GM19452 (cell line): ENCODE results near the gene SIN3A.
"Not testable (repeated sequence)": the region's sequence is repeated elsewhere in the genome, so short reads cannot be mapped to it uniquely, and the experiment has no call there.

Source experiments
- ATAC-seq: cut with Tn5 transposase; IDR thresholded peaks from one replicate; pipeline ENCODE4 v1.9.1; 2021; ENCODE audit not compliant: unreplicated experiment

SIN3A gene

DNA sequence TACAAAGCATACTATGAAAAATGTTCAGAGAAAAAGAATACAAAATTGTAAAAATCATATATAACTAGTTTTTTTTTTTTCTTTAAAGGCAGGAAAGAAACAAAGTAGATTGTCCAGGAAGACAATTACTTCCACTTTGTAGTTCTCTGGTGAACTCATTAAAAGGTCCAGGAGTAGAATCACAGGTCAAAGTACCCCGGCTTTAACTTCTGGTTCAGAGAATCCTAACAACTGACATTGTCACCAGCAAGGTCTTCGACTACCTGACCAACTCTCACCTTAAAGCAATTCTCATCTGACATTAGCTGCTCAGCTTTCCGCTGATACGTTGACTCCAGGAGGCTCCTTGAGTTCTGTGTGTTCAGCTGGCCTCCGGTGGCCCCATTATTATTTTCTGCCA, 67.5 kb downstream of the SIN3A start:
- ATAC-seq: not testable (repeated sequence)

DNA sequence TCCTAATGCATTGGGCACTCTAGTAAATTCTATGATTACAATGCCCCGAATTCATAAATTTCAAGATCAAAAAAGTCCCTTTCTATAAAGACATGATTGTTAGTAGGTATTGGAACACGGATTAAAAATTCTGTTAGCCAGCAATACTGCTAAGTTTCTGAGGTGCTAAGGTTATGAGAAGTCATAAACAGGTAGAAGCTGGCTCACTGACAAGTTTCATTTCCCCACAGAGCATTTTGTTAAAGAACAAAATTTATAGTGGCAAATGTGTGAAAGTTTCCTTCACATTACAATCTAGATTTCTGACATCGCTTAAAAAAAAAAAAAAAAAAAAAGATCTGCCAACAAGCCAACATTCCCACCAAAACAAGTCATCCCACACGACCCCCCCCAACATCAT, 70.7 kb downstream of the SIN3A start:
- no peak for ATAC-seq

DNA sequence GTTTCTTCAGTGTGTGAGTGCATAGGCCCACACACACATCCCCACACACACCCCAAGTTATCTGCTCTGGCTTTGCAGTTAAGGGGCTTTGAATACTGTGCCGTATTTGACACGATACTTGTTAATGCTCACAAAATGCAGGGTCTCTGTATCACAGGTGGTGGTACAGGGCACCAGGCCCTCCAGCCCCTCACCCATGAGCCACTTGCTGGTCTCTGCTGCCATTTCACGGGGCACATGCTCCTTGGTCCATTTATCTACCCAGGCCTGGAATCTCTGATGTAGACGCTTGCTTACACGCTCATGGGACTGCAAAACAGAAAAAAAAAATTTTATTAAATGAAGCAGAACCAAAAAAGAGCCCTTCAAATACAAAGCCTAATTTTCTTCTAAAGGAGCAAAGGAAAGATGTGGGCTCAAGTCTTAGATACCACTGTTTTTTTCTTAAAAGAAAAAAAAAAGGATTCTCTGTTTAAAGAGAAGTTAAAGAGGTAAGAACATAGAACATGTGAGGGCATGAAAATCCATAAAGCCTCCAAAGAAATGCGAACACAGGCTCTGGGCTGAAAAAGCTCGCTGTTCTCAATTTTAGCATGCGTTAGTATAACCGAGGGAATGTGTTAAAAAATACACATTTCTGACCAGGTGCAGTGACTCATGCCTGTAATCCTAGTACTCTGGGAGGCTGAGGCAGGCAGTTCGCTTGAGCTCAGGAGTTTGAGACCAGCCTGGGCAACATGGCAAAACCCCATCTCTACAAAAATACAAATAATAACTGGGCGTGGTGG, 79.4 kb downstream of the SIN3A start:
- ATAC-seq: no peak

DNA sequence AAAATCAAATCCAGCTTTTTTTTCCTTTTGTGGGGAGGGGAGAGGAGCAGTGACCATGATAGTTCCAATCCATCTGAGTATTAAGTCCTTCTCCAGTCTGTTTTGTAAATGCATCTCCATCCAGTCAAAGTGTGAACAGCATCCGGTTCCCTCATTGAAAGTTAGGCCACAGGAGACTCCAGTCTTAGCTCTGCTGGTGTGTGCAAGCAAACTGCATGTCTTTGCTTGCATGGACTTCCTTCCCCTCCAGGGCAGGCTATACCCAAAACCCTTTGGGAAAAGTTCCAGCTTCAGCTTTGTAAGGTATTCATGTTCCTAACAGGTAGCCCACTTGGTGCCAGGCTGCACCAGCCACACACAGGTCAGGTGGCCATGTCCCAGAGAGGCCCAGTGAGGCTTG, 80.0 kb downstream of the SIN3A start:
- no peak for ATAC-seq

DNA sequence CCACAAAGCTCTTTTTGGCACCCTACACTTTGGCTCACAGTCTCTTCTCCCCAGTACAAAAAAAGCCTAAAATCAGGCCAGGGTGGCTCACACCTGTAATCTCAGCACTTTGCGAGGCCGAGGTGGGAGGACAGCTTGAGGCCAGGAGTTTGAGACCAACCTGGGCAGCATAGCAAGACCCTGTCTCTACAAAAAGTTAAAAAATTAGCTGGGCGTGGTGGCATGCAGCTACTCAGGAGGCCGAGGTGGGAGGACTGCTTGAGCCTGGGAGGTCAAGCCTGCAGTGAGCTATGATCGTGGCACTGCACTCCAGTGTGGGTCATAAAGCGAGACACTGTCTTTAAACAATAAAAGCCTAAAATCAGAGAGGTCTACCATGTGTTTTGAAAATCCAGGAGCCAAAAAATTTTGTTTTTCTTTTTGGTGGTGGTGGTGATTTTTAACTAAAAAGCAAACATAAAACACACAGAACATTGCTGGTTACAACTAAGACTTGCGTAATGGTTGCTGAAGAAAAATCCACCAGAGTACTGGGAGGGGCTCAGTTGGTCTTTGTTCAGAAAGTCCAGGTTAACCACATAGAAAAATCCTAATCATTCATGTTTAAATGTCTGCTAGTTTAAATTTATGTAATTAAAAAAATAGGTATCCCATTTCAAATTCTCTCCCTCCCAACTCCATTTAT, 81.5 kb downstream of the SIN3A start:
- ATAC-seq: no peak

DNA sequence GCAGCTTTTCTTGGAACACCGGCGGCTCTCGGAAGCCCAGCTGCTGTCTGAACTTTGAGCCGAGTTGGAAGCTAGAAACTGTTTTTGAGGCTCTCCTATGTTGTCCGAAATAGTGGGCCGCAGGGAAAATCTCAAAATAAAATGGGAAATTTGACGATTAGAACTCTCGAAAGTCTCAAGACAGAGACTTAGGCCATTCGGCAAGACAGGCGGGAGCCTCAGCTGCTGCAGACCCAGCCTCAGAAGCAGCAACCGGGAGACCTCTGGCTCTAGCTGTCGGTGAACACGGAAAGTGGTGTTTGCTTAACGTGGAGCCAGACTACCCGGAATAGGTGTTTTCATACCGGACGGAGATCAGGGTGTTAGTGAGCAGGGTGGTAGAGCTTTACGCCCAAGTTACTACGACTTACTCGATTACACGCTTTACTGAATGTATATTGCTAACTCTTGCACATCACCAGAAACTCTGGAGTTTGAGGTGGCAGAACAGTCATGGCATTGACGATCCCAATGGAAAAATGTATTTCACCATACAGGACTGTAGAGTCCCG, 82.7 kb downstream of the SIN3A start:
- no peak for ATAC-seq

DNA sequence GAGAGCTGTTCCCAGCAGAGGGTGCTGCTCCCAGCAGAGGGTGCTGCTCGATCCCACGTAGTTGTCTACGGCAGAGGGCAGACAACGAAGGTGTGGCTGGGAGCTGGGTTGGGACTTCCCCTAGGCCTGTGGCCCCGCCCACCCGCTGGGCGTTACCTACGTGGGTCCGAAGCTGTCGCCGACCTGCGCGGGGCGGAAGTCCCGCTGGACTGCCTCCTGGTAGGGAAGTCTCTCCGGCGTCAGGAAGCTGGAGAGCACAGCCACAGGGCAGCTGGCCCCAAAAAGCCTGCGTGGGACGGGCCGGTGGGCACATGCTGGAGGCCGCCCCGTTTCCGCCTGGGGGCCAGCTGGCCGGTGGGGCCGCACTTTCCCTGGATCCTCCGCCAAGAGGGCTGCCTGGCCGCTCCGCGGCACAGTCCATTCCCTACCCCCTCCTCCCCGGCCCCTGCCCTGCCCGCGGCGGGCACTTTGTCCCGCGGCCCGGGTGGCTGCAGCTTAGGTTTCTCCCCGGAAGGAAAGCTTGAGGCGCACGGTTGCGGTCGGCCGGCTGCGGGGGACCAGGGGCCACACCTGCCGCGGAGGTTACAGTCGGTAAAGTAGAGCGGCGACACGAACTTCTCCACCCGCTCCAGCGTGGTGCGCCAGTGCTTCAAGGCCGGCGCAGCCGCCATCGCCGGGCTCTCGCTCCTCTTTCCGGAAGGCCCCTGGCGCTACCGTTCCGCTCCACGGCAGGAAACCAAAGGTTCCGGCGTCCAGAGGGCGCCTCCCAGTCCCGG, 83.4 kb downstream of the SIN3A start, which contains the start of gene MAN2C1:
TSS of gene MAN2C1 (minus strand) at position 695 of the 776 bp plus-strand sequence. CDS start at position 671, 24 bp downstream.
- peak; percentile 77 for ATAC-seq

DNA sequence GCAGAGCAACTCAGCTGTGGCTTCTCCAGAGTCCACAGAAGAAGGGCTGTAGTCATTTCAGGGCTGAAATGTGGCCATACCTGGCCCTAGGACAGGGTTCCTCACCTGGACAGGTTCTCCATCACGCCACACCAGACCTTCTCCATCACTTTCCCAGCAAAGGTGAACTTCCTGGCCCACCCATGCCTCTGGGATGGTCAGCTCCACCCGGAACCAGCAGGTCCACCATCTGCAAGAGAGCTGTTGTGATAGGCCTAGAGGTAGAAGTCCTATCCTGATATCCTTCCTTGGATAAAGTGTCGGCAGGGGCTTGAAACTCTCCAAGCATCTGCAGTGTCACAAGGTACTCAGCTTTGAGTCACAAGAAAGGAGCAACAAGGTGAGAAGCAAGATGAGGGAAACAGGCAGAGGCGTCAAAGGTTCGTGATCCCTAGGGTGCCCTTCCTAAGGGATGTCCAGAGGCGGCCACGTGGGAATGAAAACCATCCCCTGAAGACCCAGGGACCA, 84.0 kb downstream of the SIN3A start:
- peak; percentile 2 for ATAC-seq

DNA sequence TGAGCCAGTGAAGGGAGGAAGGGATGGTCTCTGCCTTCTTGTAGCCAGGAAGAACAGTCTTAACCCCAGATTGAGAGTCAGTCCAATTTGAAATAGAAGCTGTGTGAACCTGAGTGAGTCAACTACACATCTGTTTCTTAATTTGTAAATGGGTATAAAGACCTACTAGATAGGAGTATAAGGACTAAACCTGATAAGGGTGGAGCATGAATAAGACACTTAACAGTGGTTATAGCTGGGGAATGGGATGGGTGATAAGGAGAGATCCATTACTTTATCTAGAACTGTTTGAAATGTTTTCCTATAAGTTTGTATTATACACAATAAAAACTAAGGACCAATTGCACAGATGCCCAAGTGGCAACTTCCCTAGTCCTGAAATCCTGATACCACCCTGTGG, 84.5 kb downstream of the SIN3A start:
- ATAC-seq: no peak

DNA sequence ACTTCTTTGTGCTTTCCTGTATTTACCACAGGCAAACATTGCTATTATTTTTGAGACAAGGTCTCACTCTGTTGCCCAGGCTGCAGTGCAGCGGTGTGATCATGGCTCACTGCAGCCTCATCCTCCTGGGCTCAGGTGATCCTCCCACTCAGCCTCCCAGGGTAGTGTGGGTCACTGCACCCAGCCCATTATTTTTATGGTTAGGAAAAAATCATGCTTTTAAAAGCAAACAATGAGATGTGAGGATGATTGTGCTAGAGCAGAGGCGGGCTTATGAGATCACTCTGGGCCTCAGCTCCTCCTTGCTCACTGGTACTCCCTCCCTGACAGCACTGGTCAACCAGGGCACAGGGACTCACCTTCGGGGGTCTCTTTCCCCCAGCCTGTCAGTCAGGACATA, 85.3 kb downstream of the SIN3A start:
- ATAC-seq: no peak

DNA sequence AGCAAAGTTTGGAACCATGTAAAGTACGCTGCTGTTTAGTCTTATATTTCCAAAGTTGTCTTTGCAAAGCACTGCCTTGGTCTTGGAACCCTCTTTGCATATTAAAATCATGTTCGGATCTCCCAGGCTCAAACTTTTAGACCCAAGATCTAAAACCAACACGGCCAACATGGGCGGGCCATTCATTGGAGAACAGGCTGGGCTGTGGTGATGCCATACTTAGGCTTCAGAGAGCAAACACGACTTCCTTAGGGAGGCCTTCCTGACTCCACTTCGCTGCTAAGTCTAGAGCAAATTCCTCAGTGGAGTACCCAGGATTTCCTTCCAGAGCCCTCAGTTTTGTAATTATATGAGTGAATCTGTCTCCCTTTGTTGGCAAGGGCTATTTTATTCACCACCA, 86.6 kb downstream of the SIN3A start:
- no peak for ATAC-seq

DNA sequence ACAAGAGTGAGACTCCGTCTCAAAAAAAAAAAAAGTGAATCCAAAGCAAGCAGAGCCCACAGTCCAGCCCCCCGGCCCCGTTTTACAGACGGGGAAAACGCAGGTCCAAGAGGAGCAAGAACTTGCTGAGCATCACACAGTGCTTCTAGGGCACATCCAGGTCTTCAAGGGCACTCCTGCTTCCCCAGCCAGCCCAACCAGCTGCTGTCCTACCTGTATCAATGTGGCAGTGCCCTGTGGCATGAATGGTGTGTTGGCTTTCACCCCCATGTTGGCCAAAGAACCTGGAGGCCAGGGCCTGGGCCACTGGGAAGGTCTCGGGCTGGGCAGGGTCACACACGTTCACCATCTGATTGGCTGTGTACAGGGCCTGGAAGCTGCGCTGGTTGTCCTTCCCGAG, 87.7 kb downstream of the SIN3A start:
- ATAC-seq: no peak

DNA sequence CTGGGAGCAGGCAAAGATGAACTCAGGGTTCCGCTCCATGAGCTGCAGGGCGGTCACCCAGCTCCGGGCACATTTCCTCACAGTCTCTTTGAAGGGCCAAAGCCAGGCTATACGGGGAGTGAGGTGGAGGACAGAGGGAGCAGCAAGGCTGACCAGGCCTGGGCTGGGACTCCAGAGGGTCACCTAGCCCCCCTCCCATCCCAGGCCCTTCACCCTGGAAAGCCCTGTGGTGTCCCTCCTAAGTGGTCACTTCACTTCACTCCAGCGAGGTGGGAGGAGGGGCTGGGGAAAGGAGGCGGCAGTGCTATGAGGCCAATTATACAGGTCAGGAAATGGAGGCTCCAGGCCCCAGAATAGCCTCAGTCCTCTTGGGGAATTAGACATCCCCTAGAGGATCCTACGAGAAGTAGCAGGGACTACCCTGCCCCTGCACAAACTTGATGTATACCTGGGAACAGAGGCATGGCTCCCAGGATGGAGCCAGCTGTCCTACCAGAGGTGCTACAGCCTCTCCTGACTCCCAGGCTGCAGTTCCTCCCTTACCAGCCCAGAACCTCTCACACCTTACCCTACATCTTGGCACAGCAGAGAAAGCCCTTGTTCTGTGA, 88.7 kb downstream of the SIN3A start:
- ATAC-seq: no peak

DNA sequence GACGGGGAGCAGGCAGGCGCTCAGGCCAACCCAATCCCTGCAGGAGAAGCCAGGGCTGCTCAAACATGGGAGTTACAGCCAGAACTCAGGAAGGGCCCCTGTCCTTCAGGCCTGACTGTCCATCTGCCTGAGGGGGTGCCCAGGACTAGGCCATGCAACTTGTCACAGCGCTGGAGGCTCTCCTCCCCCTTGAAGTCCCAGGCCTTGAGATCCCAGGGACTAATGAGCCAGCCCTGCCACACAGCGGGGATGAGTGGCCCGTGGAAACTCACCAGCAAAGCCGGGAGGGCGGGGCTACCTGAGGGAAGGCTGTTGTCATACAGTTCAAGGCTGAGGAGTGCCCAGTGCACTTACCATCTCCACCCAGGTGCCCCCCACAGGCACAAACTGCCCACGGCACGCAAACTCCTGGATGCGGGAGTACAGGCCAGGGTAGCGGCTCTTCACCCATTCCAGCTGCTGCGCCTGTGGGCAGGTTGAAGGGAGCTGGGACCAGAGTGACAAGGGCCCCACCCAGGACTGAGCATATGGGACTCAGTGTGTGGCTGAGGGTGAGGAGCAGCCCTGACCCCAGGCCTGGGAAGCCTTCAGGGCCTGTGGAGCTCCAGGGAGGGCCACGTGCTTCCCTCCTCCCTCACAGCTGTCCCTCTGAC, 89.4 kb downstream of the SIN3A start:
- no peak for ATAC-seq

DNA sequence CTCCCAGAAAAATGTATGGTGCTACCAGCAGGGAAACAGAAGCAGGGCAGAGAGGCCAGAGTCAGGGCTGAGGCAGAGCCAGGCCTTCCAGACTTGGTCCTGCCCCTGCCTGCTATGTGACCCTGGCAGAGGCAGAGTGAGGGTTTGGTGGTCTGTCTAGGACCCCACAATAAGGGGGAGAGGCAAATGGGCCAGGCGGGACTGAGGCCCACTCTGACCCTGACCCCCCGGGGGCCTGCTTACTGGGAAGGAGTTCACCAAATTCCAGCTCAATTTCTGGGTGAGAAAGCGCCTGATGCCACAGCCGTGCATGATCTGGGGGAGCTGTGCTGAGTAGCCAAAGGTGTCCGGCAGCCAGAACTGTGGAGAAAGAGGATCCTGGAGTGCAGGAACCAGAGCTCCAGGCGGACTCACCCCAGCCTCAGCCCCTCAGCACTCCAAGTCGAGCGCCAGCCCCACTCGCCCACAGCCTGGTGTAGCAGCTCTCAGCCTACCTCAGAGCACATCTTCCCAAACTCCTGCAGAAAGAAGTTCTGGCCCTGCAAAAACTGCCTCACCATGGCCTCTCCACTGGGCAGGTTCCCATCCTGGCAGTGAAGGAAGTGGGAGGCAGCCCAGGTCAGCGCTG, 90.0 kb downstream of the SIN3A start:
- ATAC-seq: no peak

DNA sequence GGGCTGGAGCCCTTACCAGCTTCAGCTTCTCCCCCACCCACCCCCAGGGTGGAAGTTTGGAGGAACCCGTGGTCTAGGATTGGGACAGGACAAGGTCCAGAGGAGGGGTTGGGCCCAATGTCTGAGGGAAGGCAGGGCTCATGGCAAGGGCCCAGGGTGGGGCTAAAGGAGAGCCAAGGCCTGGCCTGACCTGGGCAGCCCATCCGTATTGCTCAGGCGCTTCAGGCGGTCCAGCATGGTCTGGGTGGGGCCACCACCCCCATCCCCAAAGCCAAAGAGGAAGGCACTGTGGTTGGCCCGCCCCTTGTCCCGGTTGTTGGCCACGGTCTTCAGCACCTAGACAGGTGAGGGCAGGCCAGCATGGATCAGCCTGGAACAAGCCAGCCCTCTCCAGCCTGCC, 90.6 kb downstream of the SIN3A start:
- ATAC-seq: no peak

DNA sequence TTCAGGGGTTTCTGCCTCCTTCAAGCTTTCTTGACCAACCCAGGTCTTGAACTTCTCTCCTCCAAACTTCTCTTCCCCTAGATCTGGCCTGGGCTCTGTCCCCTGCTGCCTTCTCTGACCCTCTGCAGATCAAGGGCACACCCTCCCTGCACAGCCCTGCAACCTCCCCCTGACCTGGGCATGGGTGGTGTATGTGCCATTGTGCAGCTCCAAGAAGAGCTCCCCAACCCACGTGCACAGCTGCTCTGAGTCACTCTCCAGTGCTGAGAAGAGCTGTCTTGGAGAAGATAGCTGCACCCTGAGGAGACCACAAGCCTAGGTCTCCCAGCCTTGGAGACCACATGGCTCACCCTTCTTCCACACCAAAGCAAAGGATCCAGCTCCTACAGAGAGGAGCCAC, 91.1 kb downstream of the SIN3A start:
- ATAC-seq: no peak

DNA sequence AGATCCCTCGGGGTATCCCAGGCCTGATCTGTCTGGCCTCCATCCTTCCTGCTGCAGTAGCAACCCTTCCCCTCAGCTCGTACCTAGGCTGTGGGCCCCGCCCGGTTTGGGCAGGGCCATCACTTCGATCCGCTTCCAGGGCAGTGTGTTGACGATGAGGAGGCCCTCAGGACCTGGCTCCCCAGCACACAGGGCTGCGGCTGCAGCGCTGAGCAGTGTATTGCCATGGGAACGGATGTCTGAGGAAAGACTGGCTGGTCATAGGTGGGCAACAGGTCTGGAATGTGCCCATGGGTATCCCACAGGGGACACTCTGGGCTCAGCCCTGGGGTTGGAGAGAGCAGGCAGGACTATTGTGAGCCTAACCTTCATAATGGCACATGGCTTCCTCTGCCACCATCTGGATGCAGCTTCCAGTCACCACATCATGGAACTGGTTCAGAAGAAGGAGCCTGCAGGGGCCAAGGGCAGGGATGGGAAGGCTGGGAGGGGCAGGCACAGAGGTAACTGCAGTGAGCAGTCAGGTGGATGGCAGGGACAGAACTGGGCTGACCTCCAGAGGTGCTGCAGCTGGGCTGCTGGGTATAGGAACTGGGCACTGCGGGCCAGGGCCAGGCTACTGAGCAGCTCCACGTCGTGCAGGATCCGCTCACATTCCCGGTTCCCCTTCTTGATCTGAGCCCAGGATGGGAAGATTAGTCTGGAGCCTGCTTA, 91.8 kb downstream of the SIN3A start:
- no peak for ATAC-seq
